Activated B cell treated with CpG ODN at 0.5 μM for 24 hours (primary cell): ENCODE measurements around the gene AK4. TPM values are rescaled to one million over a fixed set of nuclear protein-coding genes. Genes with fewer than 3 reads are reported as not detected.
A peak's percentile ranks its signal among the peaks of the same experiment; 100 is the strongest.

Experiments used
- ATAC-seq: fragments of 200-7000 bp; cut with Tn5 transposase; one replicate; pipeline ENCODE4 v1.10.0; 2021; ENCODE audit warnings: low read depth, mild to moderate bottlenecking, moderate library complexity
- CTCF ChIA-PET: fragments of 350-600 bp; sonication (Branson Sonifier 250); formaldehyde crosslinking; loops from one replicate; lab custom pipeline; 2021; ENCODE audit warnings: antibody characterized with exemption; lab: Charles Lee
- POLR2A ChIA-PET: fragments of 350-600 bp; sonication (Branson Sonifier 250); formaldehyde crosslinking; loops from one replicate; lab custom pipeline; 2021; ENCODE audit warnings: antibody characterized with exemption; lab: Charles Lee
- DNase-seq: peaks from one replicate; pipeline ENCODE4 v3.0.0; 2022
- H3K27ac Mint-ChIP-seq: one replicate; pipeline ENCODE4 v1.8.0; 2020; ENCODE audit warnings: mixed read lengths
- H3K27me3 Mint-ChIP-seq: one replicate; pipeline ENCODE4 v1.8.0; 2021; ENCODE audit warnings: mixed read lengths
- H3K36me3 Mint-ChIP-seq: one replicate; pipeline ENCODE4 v1.8.0; 2021; ENCODE audit warnings: low read depth, mixed read lengths
- H3K4me1 Mint-ChIP-seq: one replicate; pipeline ENCODE4 v1.8.0; 2021; ENCODE audit warnings: mixed read lengths
- H3K4me3 Mint-ChIP-seq: one replicate; pipeline ENCODE4 v1.8.0; 2020; ENCODE audit warnings: mild to moderate bottlenecking, mixed read lengths
- H3K9me3 Mint-ChIP-seq: one replicate; pipeline ENCODE4 v1.8.0; 2020; ENCODE audit warnings: mixed read lengths
- CTCF ChIP-seq: fragments of 200-600 bp; IDR thresholded peaks from one replicate; pipeline ENCODE4 v1.8.0; 2022; ENCODE audit warnings: antibody characterized with exemption, mild to moderate bottlenecking
- intact Hi-C: fragments of 100-400 bp; cut with micrococcal nuclease; formaldehyde crosslinking; loops from one replicate; pipeline ENCODE4 v1.15.1; 2024
- total RNA-seq: library from RNA; stranded (reverse); gene quantifications from 2 replicates; pipeline ENCODE4 v1.2.3, GENCODE V29; 2022

Gene AK4
- total RNA-seq, 1 donor from 2014 or later = 1.8 TPM

GRCh38 chr1:65147424-65148177 lies 402 bp upstream of the AK4 start:
- ATAC-seq = peak; percentile 62
- Mint-ChIP-seq H3K9me3 (no peaks in the 10 kb centered on the region), H3K27me3 (peaks cover 43% of the 10 kb centered on the region), H3K27ac (no peak overlapping the region), H3K36me3 (no peaks in the 10 kb centered on the region), H3K4me3 (peak overlapping the region; percentile 80), H3K4me1 (peaks cover 11% of the 10 kb centered on the region)
- DNase-seq = peak; percentile 30
- ChIA-PET CTCF (no interaction called here), POLR2A (no interaction called here)
- intact Hi-C loops = loop anchor here (5.0 kb wide), 1 partner anchor 85 kb away; no protein-coding TSS in a partner anchor
- TF ChIP-seq CTCF = no peak

- POLR2A ChIA-PET = no interaction called here
- H3K4me3 Mint-ChIP-seq = peak overlapping the region; percentile 76
- no peaks in the 10 kb centered on the region for H3K9me3 Mint-ChIP-seq
- no peaks in the 10 kb centered on the region for H3K36me3 Mint-ChIP-seq
- ATAC-seq (peak; percentile 32), DNase-seq (peak; percentile 30)
- H3K27me3 Mint-ChIP-seq = peaks cover 42% of the 10 kb centered on the region
- no peak for TF ChIP-seq CTCF
- intact Hi-C loops = loop anchor here (5.0 kb wide), 1 partner anchor 86 kb away; no protein-coding TSS in a partner anchor
- CTCF ChIA-PET = no interaction called here
- peaks cover 11% of the 10 kb centered on the region for H3K4me1 Mint-ChIP-seq
- no peak overlapping the region for H3K27ac Mint-ChIP-seq
These were observed 746 bp downstream of the AK4 start for GRCh38 chr1:65148548-65149350.

- ATAC-seq (no peak), DNase-seq (no peak)
- no peak overlapping the region for H3K27ac Mint-ChIP-seq
- no peak for TF ChIP-seq CTCF
- H3K4me1 Mint-ChIP-seq = peaks cover 11% of the 10 kb centered on the region
- H3K36me3 Mint-ChIP-seq = no peaks in the 10 kb centered on the region
- peaks cover 39% of the 10 kb centered on the region for H3K27me3 Mint-ChIP-seq
- H3K4me3 Mint-ChIP-seq = peak overlapping the region; percentile 76
- intact Hi-C loops = loop anchor here (5.0 kb wide), 1 partner anchor 87 kb away; no protein-coding TSS in a partner anchor
- ChIA-PET CTCF (no interaction called here), POLR2A (no interaction called here)
- H3K9me3 Mint-ChIP-seq = no peaks in the 10 kb centered on the region
These were observed 1.5 kb downstream of the AK4 start for GRCh38 chr1:65149351-65150107.

GRCh38 chr1:65150108-65150463 lies 2.1 kb downstream of the AK4 start:
- CTCF ChIA-PET = no interaction called here
- no peak for TF ChIP-seq CTCF
- Mint-ChIP-seq H3K9me3 (no peaks in the 10 kb centered on the region), H3K27ac (no peak overlapping the region), H3K36me3 (no peaks in the 10 kb centered on the region), H3K4me3 (no peak overlapping the region), H3K4me1 (peaks cover 11% of the 10 kb centered on the region), H3K27me3 (peaks cover 34% of the 10 kb centered on the region)
- POLR2A ChIA-PET = no interaction called here
- DNase-seq = no peak
- no peak for ATAC-seq
- intact Hi-C loops = no loop called here
